Rectal smooth muscle tissue (tissue), 1 donor: ENCODE results near the gene PSMG3.

Experiments
- H3K27ac ChIP-seq: one replicate; pipeline ENCODE4 v1.7.0; 2013; ENCODE audit warnings: low read depth, low read length, inconsistent platforms
- H3K27me3 ChIP-seq: one replicate; pipeline ENCODE4 v1.7.0; 2013; ENCODE audit warnings: low read length; ENCODE audit not compliant: control insufficient read depth, insufficient read depth
- H3K36me3 ChIP-seq: one replicate; pipeline ENCODE4 v1.7.0; 2013; ENCODE audit warnings: low read length; ENCODE audit not compliant: control insufficient read depth, insufficient read depth
- H3K4me1 ChIP-seq: one replicate; pipeline ENCODE4 v1.7.0; 2013; ENCODE audit warnings: low read length; ENCODE audit not compliant: control insufficient read depth, insufficient read depth
- H3K4me3 ChIP-seq: one replicate; pipeline ENCODE4 v1.7.0; 2013; ENCODE audit warnings: low read length
- H3K9ac ChIP-seq: one replicate; pipeline ENCODE4 v1.7.0; 2013; ENCODE audit warnings: low read length

Gene PSMG3

DNA sequence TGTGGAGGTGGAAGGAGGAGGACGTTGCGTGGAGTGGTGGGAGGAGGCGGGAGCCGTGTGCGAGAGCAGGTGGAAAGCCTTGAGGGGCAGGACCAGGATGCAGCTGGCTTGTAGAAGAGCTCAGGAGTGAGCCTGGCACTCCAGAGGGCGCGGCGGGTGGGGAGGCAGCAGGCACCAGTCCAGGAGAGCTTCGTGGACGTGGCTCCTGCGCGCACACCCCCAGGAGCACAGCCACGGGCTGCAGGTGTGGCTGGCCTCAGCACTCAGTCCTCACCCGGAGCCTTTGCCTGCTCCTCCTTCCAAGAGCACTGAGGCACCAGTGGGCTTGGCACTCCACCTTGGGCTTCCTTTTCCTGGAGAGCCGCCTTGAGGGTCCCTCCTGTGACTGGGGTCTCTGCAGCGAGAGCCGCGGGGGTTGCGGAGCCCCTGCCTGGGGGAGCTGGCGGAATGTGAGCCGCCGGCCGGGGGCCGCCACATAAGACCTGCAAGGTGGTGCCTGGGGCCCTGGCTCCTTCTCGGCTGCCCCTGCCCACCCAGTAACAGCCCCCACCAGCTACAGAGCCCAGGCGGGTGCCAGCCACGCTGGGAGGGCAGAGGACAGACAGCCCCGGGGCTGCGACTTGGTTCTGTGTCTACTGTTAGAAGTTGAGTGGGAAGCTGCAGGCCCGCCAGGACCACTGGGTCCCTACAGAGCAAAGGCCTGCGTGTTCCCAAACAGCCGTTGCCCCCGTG lies 28.2 kb downstream of the PSMG3 start:
- Histone ChIP-seq H3K27me3 (no peaks in the 10 kb centered on the region), H3K27ac (no peak overlapping the region), H3K4me1 (peaks cover 10% of the 10 kb centered on the region), H3K9ac (no peak overlapping the region), H3K36me3 (peaks cover 18% of the 10 kb centered on the region), H3K4me3 (no peak overlapping the region)

DNA sequence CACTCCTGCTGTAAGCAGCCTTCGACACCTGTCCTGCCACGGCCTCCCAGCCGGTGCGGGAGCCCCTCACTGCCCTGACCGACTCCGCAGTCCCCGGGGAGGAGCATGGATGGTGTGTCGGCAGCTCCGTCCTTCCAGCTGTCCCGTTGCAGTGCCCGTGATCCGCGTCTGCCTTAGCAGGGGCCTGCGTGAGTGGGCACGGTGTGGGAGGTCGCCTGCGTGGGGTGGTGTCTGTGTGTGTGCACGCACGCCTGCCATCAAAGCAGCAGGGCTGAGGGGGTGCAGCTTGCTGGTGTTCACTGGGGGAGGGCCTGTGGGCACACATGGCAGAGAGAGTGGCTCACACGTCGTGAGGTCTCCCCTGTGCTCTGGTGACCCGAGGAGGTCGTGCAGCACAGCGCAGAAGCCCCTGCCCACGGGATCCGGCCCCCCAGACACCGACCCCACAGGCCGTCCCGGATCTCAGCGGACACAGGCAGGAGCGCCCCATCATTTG lies 29.0 kb downstream of the PSMG3 start:
- Histone ChIP-seq H3K9ac (no peak overlapping the region), H3K27me3 (no peaks in the 10 kb centered on the region), H3K4me1 (peaks cover 14% of the 10 kb centered on the region), H3K27ac (no peak overlapping the region), H3K4me3 (no peak overlapping the region), H3K36me3 (peaks cover 18% of the 10 kb centered on the region)

DNA sequence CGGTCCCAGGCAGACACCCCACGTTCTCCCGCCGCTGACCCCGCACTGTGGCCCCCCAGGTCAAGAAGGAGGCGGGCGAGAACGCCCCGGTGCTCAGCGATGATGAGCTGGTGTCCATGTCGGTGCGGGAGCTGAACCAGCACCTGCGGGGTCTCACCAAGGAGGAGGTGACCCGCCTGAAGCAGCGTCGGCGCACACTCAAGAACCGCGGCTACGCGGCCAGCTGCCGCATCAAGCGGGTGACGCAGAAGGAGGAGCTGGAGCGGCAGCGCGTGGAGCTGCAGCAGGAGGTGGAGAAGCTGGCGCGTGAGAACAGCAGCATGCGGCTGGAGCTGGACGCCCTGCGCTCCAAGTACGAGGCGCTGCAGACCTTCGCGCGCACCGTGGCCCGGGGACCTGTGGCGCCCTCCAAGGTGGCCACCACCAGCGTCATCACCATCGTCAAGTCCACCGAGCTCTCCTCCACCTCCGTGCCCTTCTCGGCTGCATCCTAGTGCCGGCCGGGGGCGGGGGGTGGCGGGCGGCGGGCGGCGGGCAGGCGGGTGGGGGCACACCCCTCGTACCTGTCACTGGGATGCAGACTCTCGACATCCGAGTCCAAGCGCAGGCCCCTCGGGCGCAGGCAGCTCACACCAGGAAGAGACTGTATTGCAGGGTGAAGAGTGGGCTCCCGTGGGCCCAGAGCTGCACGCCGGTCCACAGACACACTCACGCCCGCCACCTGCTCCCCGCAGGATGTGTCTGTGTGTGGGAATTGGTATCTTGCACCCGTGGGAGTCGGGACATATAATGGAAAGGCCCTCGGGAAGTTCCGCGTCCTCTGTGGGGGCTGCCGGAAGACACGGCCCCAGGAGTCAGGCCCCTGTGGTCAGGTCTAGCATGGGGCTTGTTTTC lies 29.7 kb downstream of the PSMG3 start:
- peaks cover 18% of the 10 kb centered on the region for H3K36me3 ChIP-seq
- H3K27ac ChIP-seq, result no peak overlapping the region
- H3K9ac ChIP-seq, result no peak overlapping the region
- H3K27me3 ChIP-seq, result no peaks in the 10 kb centered on the region
- peaks cover 14% of the 10 kb centered on the region for H3K4me1 ChIP-seq
- H3K4me3 ChIP-seq, result no peak overlapping the region

DNA sequence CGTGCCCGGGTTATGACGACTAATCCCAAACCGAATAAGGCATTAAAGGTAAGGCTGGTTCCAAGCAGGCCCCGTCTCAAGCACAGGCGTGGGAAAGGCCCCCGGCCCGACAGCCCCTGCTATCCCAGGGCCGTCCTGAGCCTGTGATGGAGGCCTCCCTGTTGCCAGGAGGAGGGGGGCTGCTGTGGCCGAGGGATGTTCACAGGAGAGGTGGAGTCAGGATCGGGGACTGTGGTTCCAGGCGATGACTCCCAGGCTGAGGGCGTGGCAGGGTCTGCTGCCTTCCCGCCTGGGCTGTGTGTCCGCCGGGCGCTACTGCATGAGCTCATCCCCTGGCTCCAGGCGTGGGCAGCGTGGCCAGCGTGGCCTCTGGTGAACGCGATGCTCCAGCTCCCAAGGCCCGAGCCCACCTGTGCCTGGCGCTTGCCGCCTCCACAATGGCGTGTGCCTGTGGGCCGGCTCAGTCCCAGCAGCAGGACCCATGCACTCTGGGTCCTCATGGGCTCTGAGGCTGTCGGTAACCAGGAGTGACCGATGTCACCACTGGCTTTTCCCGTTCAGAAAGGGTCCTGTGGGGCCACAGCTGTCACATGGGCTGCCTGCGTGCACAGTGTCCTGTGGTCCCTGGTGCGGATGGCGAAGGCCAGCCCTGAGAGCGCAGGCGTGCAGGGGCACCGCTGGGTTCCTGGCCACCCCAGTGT lies 30.5 kb downstream of the PSMG3 start:
- H3K4me3 ChIP-seq, result no peak overlapping the region
- peaks cover 18% of the 10 kb centered on the region for H3K36me3 ChIP-seq
- H3K4me1 ChIP-seq, result peaks cover 14% of the 10 kb centered on the region

DNA sequence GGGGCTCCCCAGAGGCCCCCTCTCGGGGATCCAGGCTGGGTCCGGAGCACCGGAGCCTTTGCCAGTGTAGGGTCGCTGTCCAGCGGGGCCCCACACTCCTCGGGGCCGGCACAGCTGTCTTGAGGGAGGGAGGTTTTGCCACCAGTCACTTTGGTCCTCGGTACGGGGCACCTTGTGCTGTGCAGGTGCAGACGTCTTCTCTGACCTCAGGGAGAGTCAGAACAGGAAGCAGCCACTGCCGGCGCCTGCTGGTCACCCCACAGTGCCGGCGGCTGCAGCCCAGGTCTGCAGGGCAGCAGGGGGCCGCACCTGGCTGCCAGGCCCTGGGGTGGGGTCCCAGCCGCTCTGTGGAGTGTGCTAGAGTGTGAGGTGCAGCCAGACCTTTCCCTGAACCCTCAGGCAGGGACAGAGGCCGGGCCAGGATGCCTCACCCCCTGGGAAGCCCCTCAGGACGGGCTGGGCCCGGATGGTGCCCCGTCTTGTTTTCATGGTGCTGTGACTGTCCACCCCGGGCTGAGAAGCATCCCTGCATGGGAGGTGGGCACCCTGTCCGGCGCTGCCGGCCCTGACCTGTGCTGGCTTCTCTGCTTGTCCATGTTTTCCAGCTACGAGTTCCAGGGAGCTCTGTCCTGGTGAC lies 31.2 kb downstream of the PSMG3 start:
- H3K27ac ChIP-seq, result peak overlapping the region; percentile 99
- H3K4me1 ChIP-seq, result peaks cover 17% of the 10 kb centered on the region
- H3K36me3 ChIP-seq, result peaks cover 18% of the 10 kb centered on the region

More for the DNA sequence above, 30.5 kb downstream of the PSMG3 start:
- peak overlapping the region; percentile 99 for H3K27ac ChIP-seq
- no peaks in the 10 kb centered on the region for H3K27me3 ChIP-seq
- no peak overlapping the region for H3K9ac ChIP-seq

DNA sequence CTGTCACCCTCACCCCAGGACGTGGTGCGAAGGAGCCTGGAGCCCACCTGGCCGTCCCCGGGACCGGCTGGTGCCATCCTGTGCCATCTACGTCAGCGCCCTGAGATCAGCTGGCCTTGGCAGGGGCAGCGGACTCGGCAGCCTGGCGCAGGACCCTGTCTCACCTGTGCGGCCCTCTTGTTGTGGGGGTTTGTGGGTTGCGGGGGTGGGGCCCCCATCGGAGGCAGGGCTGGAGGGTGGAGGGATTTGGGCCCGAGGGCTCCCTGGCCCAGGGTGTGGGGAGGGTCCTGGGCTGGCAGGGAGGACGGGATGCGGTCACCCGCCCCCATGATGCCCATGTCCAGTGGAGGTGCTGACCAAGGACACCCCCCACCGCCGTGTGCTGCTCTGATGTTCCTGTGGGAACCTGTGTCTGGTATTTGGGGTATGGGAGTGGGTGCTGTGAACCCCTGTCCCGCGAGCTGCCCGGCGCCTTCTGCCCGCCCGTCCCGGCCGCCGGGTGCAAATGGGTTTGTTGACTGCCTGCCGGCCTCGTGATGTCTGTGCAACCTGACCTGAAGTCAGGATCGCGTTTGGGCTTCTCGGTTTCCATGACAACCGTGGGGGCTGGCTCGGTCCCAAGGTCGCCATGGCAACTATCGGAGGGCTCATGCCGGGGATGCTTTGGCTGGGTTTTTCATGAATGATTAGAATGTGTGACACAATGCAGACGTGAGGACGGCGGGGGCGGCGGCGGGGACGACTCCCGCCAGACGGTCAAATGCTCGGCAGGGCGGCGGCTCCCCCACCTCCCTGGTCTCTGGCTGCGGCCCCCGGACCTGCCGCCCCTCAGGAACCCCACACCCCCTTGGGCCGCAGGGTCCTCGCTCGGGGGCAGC lies 32.1 kb downstream of the PSMG3 start:
- Histone ChIP-seq H3K36me3 (peaks cover 18% of the 10 kb centered on the region), H3K4me3 (peak overlapping the region; percentile 72), H3K27me3 (no peaks in the 10 kb centered on the region), H3K27ac (peak overlapping the region; percentile 99), H3K9ac (peak overlapping the region; percentile 57), H3K4me1 (peaks cover 17% of the 10 kb centered on the region)

More for the DNA sequence above, 31.2 kb downstream of the PSMG3 start:
- Histone ChIP-seq H3K27me3 (no peaks in the 10 kb centered on the region), H3K4me3 (no peak overlapping the region), H3K9ac (no peak overlapping the region)

DNA sequence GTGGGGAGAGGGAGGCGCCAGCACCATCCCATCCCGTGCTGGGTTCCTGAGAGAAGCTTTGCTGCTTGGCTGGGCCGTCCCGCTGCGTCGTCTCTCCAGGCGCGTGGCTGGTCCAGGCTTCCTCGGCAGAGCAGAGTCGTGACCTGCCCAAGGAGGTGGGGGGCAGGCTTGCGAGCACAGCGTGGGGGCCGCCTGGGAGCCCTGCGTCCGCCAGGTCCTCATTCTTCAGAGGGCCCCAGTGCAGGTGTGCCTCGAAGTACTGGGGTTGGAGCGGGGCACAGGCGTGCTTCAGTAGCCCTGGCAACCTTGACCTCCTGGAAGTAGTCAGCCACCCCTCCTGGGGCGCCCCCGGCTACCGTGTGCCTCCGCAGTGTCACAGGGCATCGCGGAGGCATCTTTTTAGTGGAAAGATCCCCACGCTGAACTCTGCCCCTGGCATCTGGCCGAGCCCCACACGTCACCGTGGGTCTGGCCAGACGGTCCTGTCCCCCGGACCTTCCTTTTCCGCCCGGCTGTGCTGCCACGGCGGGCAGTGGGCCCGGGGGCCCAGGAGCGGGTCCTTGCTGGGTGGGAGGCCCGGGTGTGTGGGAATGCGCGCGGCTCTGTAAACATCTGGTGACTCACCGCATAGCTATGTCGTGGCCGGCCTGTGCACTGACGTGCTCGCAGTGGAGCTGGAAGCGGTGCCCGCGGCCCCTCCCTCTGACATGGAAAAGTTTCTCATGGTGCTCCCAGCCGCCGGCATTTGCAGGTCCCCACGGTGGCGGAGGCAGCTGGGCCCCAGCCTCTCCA lies 32.9 kb downstream of the PSMG3 start:
- Histone ChIP-seq H3K36me3 (peaks cover 18% of the 10 kb centered on the region), H3K4me1 (peaks cover 20% of the 10 kb centered on the region), H3K9ac (peak overlapping the region; percentile 57)

DNA sequence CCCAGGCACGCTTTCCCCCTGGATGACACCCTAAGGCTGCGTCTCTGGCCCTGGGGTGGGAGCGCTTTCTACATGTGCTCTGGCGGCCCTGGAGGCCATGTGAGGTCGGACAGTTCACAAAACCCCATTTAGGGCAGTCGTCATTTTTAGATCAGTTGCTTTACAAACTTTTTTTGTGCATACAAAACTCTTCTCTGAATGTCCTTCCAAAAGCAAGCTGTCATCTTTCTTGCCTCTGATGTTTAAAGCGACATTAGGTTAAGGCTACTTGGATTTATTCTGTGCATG lies 33.4 kb downstream of the PSMG3 start:
- Histone ChIP-seq H3K4me3 (peak overlapping the region; percentile 72), H3K27me3 (no peaks in the 10 kb centered on the region), H3K36me3 (peaks cover 18% of the 10 kb centered on the region), H3K9ac (peak overlapping the region; percentile 16), H3K27ac (peak overlapping the region; percentile 99), H3K4me1 (peaks cover 25% of the 10 kb centered on the region)

More for the DNA sequence above, 32.9 kb downstream of the PSMG3 start:
- H3K27ac ChIP-seq, result peak overlapping the region; percentile 99
- H3K27me3 ChIP-seq, result no peaks in the 10 kb centered on the region
- H3K4me3 ChIP-seq, result peak overlapping the region; percentile 72

DNA sequence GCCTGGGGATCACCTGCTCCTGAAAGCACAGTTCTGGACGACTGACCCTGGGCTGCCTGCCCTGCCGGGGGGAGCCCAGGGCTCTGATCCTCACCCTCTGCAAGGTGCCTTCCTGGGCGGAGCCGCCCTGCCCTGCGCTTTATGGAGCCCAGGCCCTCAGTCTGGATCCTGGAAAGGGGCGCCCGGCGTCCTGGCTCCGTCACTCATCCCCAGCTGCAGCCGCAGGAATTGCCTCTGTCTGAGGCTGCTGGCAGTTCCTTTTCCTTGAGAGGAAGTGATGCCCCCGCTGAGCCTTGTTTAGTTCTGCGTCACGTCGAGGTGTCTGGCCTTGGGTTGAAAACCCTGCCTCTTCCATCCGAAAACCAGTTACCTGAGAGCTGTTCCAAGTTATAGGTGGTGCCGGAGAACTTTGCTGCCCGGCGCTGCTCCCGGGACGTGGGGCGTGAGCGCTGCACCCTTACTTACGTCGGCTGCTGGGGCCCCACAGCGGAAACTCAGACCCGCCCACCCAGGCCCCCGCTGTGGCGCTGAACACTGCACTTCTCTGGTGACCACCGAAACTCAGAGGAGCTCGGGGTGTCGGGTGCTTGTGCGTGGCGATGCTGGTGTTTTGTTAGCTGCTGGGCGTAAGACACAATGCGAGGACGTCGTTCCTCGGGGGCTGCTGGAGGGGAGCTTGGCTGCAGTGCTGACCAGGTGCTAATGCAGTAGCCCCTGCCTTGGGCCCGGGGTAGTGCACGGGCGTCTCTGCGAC lies 34.0 kb downstream of the PSMG3 start:
- peaks cover 26% of the 10 kb centered on the region for H3K4me1 ChIP-seq
- H3K9ac ChIP-seq, result no peak overlapping the region
- no peak overlapping the region for H3K4me3 ChIP-seq
- no peaks in the 10 kb centered on the region for H3K27me3 ChIP-seq
- H3K27ac ChIP-seq, result peak overlapping the region; percentile 99
- peaks cover 13% of the 10 kb centered on the region for H3K36me3 ChIP-seq

DNA sequence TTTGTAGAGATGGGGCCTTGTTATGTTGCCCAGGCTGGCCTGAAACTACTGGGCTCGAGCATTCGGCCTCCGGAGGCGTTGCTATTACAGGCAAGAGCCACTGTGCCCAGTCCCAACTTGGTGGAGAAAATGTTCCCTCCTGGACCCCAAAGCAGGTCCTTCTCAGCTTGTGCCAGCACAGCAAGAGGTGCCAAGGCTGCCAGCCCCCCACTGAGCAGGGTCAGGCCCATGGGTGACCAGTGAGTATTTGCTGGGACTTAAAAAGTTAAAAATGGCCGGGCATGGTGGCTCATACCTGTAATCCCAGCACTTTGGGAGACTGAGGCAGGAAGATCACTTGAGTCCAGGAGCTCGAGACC lies 34.8 kb downstream of the PSMG3 start:
- Histone ChIP-seq H3K27ac (no peak overlapping the region), H3K4me1 (peaks cover 26% of the 10 kb centered on the region), H3K27me3 (no peaks in the 10 kb centered on the region), H3K36me3 (peaks cover 8% of the 10 kb centered on the region), H3K9ac (no peak overlapping the region), H3K4me3 (no peak overlapping the region)
